ENCODE data around the gene ZBED6. TPM values are rescaled to one million over a fixed set of nuclear protein-coding genes. Genes with fewer than 3 reads are reported as not detected.

Gene ZBED6
- total RNA-seq (2021), result 12.2 and 13.1 TPM in 2 replicates
- long read RNA-seq, full-length matches to known transcripts, result 1 of 11 reads
- long read RNA-seq, partial matches to known transcripts, result 0 of 11 reads
- long read RNA-seq, other reads (novel, unspliced or antisense), result 10 of 11 reads

GRCh38 chr1:203795441-203796235, at the start of gene ZBED6, which contains the start of gene ZC3H11A:
TSS of gene ZBED6 (plus strand) at chr1:203795623. CDS start at chr1:203797523, 1,900 bp downstream.
TSS of gene ZC3H11A (plus strand) at chr1:203795623. CDS start at chr1:203817071, 21,448 bp downstream.
- WGBS (ENCODE audit: extremely low coverage, insufficient read length, low lambda C conversion rate), result no CpG with 5 or more reads among the region's 59 CpGs
- Histone ChIP-seq H3K4ac (ENCODE audit: low read depth, low read length) (no peak within 1 kb of the TSS; the same call in 1 of the 2 replicates), H3K18ac (ENCODE audit: insufficient read length, low read depth, low read length) (peak within 1 kb of the TSS; percentile 96), H2BK20ac (ENCODE audit: low read depth, low read length, poor library complexity, severe bottlenecking) (no peak within 1 kb of the TSS), H2AFZ (ENCODE audit: low read length) (no peak within 1 kb of the TSS), H2BK12ac (ENCODE audit: insufficient read length, low read depth, low read length) (no peak within 1 kb of the TSS), H2BK15ac (ENCODE audit: low read depth, low read length) (no peak within 1 kb of the TSS), H4K91ac (ENCODE audit: insufficient read length, low read depth, low read length) (no peak within 1 kb of the TSS), H3K27me3 (ENCODE audit: insufficient read depth, low read length) (no peaks in the 10 kb centered on the region), H3K79me2 (ENCODE audit: insufficient read depth, low read length) (peaks cover 33% of the 10 kb centered on the region), H4K8ac (replicated peaks; ENCODE audit: insufficient read length, low read depth, low read length) (no peak within 1 kb of the TSS), H2BK120ac (ENCODE audit: low read depth, low read length, poor library complexity, severe bottlenecking) (peak within 1 kb of the TSS; percentile 98), H3T11ph (ENCODE audit: low read length) (no peak within 1 kb of the TSS), H3K4me1 (ENCODE audit: insufficient read depth, low read length) (no peaks in the 10 kb centered on the region), H3K79me1 (ENCODE audit: insufficient read depth, low read depth, low read length, poor library complexity, severe bottlenecking) (no peaks in the 10 kb centered on the region), H3K23me2 (ENCODE audit: insufficient read length, low read depth, low read length, poor library complexity, severe bottlenecking) (no peaks in the 10 kb centered on the region), H2BK5ac (ENCODE audit: insufficient read length, low read length) (peak within 1 kb of the TSS; percentile 1), H3K9me3 (ENCODE audit: control insufficient read depth, low read depth, low read length) (no peaks in the 10 kb centered on the region), H3K14ac (ENCODE audit: insufficient read depth, low read length) (peak within 1 kb of the TSS; percentile 97; the same call in 1 of the 2 replicates), H3K27ac (ENCODE audit: insufficient read length, low read depth, low read length) (peak within 1 kb of the TSS; percentile 81), H3K4me2 (ENCODE audit: insufficient read depth, insufficient read length, low read length) (peak within 1 kb of the TSS; percentile 64), H4K20me1 (ENCODE audit: control insufficient read depth, insufficient read depth, insufficient read length) (no peaks in the 10 kb centered on the region), H2AK5ac (ENCODE audit: insufficient read length, low read length) (no peak within 1 kb of the TSS), H3K9ac (ENCODE audit: extremely low read depth, insufficient read length, low read length) (peak within 1 kb of the TSS; percentile 93), H3K56ac (ENCODE audit: insufficient read length, low read depth, low read length) (no peak within 1 kb of the TSS), H4K5ac (ENCODE audit: insufficient read length, low read depth, low read length) (no peak within 1 kb of the TSS), H3K23ac (ENCODE audit: insufficient read length, low read depth, low read length) (no peak within 1 kb of the TSS)
- DNase-seq, result peak; percentile 99
- Mint-ChIP-seq H3K36me3 (ENCODE audit: insufficient read depth in 1 of 3, low read depth in 3 of 3) (peaks cover 35 to 40% (median 38%) of the 10 kb centered on the region in 3 experiments), H3K27ac (peak within 1 kb of the TSS; percentile 98 to 100 (median 100)), H3K9me3 (peaks cover 13 to 27% of the 10 kb centered on the region in 2 experiments; a peak in 4 of 5 replicates), H3K27me3 (ENCODE audit: low read depth) (no peaks in the 10 kb centered on the region), H3K4me3 (peak within 1 kb of the TSS; percentile 86 to 95), H3K4me1 (peaks cover 30 to 44% of the 10 kb centered on the region in 2 experiments)
- TF ChIP-seq CTCF (conservative IDR thresholded peaks at IDR 0.05), result no peak

All from H9 (cell line).